Measurements from ENCODE around the gene SMPD4.
"Not testable (repeated sequence)": the region's sequence is repeated elsewhere in the genome, so short reads cannot be mapped to it uniquely, and the experiment has no call there.

DNA sequence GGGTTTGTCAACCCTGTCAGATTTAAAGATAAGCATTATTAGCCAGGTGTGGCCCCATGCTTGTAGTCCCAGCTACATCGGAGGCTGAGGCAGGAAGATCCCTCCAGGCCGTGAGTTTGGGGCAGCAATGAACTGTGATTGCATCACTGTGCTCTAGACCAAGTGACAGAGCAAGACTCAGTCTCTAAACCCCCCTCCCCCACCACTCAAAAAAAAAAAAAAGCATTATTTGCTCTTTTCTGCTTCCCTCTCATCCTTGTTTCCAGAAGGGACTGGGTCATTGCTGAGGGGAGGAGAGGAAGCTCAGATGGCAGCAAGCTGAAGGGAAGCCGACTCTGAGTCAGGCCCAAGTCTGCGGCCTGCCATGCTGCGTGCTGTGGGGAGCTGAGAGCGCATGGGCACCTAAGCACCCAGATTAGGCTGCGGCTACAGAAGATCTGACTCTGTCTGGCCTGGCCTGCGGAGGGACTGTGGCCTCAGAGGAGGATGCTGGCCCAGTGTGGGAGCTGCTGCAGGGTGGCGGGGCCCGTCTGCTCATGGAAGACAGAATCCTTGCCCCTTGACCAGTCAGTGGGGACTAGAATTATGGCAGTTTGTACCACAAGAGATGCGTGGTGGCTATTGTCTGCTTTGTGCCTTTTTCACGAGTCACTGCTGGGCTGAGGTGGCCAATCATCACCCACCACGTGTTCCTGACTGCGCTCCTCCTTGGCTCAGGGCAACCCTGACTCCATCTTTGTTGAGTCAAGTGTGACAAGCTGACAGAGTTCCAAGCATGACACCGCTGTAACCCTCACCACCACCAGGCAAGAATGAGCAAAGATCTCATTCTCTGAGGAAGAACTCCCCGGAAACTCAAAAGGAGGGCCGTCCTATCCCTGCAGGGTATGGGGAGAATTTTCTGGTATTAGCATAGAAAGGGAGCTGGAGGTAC lies 6.7 kb upstream of the SMPD4 start:
- TF ChIP-seq, protein P1, sequence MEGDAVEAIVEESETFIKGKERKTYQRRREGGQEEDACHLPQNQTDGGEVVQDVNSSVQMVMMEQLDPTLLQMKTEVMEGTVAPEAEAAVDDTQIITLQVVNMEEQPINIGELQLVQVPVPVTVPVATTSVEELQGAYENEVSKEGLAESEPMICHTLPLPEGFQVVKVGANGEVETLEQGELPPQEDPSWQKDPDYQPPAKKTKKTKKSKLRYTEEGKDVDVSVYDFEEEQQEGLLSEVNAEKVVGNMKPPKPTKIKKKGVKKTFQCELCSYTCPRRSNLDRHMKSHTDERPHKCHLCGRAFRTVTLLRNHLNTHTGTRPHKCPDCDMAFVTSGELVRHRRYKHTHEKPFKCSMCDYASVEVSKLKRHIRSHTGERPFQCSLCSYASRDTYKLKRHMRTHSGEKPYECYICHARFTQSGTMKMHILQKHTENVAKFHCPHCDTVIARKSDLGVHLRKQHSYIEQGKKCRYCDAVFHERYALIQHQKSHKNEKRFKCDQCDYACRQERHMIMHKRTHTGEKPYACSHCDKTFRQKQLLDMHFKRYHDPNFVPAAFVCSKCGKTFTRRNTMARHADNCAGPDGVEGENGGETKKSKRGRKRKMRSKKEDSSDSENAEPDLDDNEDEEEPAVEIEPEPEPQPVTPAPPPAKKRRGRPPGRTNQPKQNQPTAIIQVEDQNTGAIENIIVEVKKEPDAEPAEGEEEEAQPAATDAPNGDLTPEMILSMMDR (IDR thresholded peaks at IDR 0.05): not testable (repeated sequence)
- TF ChIP-seq EZH2 (IDR thresholded peaks at IDR 0.05; ENCODE audit: borderline replicate concordance, insufficient read depth, low read depth, low read length, poor library complexity, severe bottlenecking): not testable (repeated sequence)
